ENCODE measurements around the gene PCDHGB7. TPM values are rescaled to one million over a fixed set of nuclear protein-coding genes. Genes with fewer than 3 reads are reported as not detected.

PCDHGB7 gene
- polyA plus RNA-seq, 1 donor from 2014 or later = 5.1 TPM

DNA sequence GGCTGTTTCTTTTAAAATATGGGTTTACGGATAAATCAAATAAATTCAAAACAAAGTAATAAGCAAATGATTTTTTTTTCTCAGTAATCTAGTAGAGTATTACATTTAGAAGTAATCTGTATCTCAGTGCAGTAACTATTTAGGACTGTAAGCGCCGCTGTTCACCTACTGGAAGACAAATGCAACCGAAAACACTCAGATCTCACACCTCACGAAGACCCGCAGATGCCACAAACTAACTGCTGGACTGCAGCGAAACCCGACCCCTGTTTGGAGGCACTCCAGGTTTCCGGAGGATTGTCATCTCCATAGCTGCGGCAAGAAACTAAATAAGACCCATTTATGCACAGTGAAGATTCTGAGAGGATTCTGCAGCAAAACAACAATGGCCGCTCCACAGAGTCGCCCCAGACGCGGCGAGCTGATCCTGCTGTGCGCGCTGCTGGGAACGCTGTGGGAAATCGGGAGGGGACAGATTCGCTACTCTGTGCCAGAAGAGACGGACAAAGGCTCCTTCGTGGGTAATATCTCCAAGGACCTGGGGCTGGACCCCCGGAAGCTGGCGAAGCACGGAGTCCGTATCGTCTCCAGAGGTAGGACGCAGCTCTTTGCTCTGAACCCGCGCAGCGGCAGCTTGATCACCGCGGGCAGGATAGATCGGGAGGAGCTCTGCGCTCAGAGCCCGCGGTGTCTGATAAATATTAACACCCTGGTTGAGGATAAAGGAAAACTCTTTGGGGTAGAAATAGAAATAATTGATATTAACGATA is 24.9 kb upstream of the PCDHGB7 start, which contains the start of gene PCDHGA8:
PCDHGA8 (plus strand) TSS at position 205 of the 770 bp plus-strand sequence; CDS start at position 386, 181 bp downstream.
- Histone ChIP-seq H3K9me2 (ENCODE audit: insufficient read depth, low read length) (no peaks in the 10 kb centered on the region), H2AFZ (ENCODE audit: low read depth, low read length) (no peak within 1 kb of the TSS), H3K36me3 (ENCODE audit: insufficient read depth, low read length) (no peaks in the 10 kb centered on the region), H3K9ac (ENCODE audit: low read length) (no peak within 1 kb of the TSS), H3K79me2 (replicated peaks; ENCODE audit: insufficient read depth, low read length) (no peaks in the 10 kb centered on the region), H3K9me3 (ENCODE audit: low read length) (peaks cover 49% of the 10 kb centered on the region), H3K4me3 (ENCODE audit: low read length) (peak within 1 kb of the TSS; percentile 53), H3K4me2 (ENCODE audit: low read length) (no peak within 1 kb of the TSS), H4K20me1 (ENCODE audit: insufficient read depth) (no peaks in the 10 kb centered on the region), H3F3A (ENCODE audit: insufficient read depth, low read length, poor library complexity, severe bottlenecking) (no peaks in the 10 kb centered on the region), H3K27me3 (ENCODE audit: insufficient read depth, low read depth, low read length) (no peaks in the 10 kb centered on the region), H3K27ac (ENCODE audit: low read length) (no peak within 1 kb of the TSS)
- TF ChIP-seq, protein P1, sequence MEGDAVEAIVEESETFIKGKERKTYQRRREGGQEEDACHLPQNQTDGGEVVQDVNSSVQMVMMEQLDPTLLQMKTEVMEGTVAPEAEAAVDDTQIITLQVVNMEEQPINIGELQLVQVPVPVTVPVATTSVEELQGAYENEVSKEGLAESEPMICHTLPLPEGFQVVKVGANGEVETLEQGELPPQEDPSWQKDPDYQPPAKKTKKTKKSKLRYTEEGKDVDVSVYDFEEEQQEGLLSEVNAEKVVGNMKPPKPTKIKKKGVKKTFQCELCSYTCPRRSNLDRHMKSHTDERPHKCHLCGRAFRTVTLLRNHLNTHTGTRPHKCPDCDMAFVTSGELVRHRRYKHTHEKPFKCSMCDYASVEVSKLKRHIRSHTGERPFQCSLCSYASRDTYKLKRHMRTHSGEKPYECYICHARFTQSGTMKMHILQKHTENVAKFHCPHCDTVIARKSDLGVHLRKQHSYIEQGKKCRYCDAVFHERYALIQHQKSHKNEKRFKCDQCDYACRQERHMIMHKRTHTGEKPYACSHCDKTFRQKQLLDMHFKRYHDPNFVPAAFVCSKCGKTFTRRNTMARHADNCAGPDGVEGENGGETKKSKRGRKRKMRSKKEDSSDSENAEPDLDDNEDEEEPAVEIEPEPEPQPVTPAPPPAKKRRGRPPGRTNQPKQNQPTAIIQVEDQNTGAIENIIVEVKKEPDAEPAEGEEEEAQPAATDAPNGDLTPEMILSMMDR (IDR thresholded peaks at IDR 0.05; ENCODE audit: poor library complexity, severe bottlenecking) = no peak
- TF ChIP-seq TAF1 (IDR thresholded peaks at IDR 0.05; ENCODE audit: low read depth) (no peak), RAD21 (conservative IDR thresholded peaks at IDR 0.05) (no peak), EP300 (conservative IDR thresholded peaks at IDR 0.05; ENCODE audit: poor library complexity, severe bottlenecking) (no peak), EZH2 (IDR thresholded peaks at IDR 0.05; ENCODE audit: borderline replicate concordance, insufficient read depth, low read length, poor library complexity, severe bottlenecking) (no peak), SMC3 (conservative IDR thresholded peaks at IDR 0.05; ENCODE audit: poor library complexity) (no peak), MXI1 (conservative IDR thresholded peaks at IDR 0.05; ENCODE audit: poor library complexity, severe bottlenecking) (no peak), POLR2AphosphoS5 (IDR thresholded peaks at IDR 0.05) (no peak)
- TF ChIP-seq, protein P2, sequence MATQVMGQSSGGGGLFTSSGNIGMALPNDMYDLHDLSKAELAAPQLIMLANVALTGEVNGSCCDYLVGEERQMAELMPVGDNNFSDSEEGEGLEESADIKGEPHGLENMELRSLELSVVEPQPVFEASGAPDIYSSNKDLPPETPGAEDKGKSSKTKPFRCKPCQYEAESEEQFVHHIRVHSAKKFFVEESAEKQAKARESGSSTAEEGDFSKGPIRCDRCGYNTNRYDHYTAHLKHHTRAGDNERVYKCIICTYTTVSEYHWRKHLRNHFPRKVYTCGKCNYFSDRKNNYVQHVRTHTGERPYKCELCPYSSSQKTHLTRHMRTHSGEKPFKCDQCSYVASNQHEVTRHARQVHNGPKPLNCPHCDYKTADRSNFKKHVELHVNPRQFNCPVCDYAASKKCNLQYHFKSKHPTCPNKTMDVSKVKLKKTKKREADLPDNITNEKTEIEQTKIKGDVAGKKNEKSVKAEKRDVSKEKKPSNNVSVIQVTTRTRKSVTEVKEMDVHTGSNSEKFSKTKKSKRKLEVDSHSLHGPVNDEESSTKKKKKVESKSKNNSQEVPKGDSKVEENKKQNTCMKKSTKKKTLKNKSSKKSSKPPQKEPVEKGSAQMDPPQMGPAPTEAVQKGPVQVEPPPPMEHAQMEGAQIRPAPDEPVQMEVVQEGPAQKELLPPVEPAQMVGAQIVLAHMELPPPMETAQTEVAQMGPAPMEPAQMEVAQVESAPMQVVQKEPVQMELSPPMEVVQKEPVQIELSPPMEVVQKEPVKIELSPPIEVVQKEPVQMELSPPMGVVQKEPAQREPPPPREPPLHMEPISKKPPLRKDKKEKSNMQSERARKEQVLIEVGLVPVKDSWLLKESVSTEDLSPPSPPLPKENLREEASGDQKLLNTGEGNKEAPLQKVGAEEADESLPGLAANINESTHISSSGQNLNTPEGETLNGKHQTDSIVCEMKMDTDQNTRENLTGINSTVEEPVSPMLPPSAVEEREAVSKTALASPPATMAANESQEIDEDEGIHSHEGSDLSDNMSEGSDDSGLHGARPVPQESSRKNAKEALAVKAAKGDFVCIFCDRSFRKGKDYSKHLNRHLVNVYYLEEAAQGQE (IDR thresholded peaks at IDR 0.05; ENCODE audit: borderline replicate concordance) = no peak

DNA sequence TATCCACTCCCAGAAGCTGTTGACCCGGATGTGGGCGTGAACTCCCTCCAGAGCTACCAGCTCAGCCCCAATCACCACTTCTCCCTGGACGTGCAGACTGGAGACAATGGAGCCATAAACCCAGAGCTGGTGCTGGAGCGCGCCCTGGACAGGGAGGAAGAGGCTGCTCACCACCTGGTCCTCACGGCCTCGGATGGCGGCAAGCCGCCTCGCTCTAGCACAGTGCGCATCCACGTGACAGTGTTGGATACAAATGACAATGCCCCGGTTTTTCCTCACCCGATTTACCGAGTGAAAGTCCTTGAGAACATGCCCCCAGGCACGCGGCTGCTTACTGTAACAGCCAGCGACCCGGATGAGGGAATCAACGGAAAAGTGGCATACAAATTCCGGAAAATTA is 24.2 kb upstream of the PCDHGB7 start:
- peaks cover 49% of the 10 kb centered on the region for H3K9me3 ChIP-seq (ENCODE audit: low read length)
- no peak overlapping the region for H3K27ac ChIP-seq (ENCODE audit: low read length)
- no peaks in the 10 kb centered on the region for H3K36me3 ChIP-seq (ENCODE audit: insufficient read depth, low read length)
- no peaks in the 10 kb centered on the region for H3K9me2 ChIP-seq (ENCODE audit: insufficient read depth, low read length)
- no peaks in the 10 kb centered on the region for H3F3A ChIP-seq (ENCODE audit: insufficient read depth, low read length, poor library complexity, severe bottlenecking)
- H3K27me3 ChIP-seq (ENCODE audit: insufficient read depth, low read depth, low read length) = no peaks in the 10 kb centered on the region
- H2AFZ ChIP-seq (ENCODE audit: low read depth, low read length) = no peak overlapping the region
- no peak overlapping the region for H3K4me2 ChIP-seq (ENCODE audit: low read length)
- TF ChIP-seq MXI1 (conservative IDR thresholded peaks at IDR 0.05; ENCODE audit: poor library complexity, severe bottlenecking) (no peak), TAF1 (IDR thresholded peaks at IDR 0.05; ENCODE audit: low read depth) (no peak), RAD21 (conservative IDR thresholded peaks at IDR 0.05) (no peak), SMC3 (conservative IDR thresholded peaks at IDR 0.05; ENCODE audit: poor library complexity) (no peak), POLR2AphosphoS5 (IDR thresholded peaks at IDR 0.05) (no peak), EP300 (conservative IDR thresholded peaks at IDR 0.05; ENCODE audit: poor library complexity, severe bottlenecking) (no peak), EZH2 (IDR thresholded peaks at IDR 0.05; ENCODE audit: borderline replicate concordance, insufficient read depth, low read length, poor library complexity, severe bottlenecking) (no peak)
- TF ChIP-seq, protein P1 (IDR thresholded peaks at IDR 0.05; ENCODE audit: poor library complexity, severe bottlenecking) = no peak
- TF ChIP-seq, protein P2 (IDR thresholded peaks at IDR 0.05; ENCODE audit: borderline replicate concordance) = no peak
- H3K9ac ChIP-seq (ENCODE audit: low read length) = no peak overlapping the region
- no peaks in the 10 kb centered on the region for H3K79me2 ChIP-seq (replicated peaks; ENCODE audit: insufficient read depth, low read length)
- peak overlapping the region; percentile 10 for H3K4me3 ChIP-seq (ENCODE audit: low read length)
- no peaks in the 10 kb centered on the region for H4K20me1 ChIP-seq (ENCODE audit: insufficient read depth)

All from neural cell (in vitro differentiated cells).